NCI-H128 (cell line): ENCODE measurements around the gene KPNA4.
"Not testable (repeated sequence)": the region's sequence is repeated elsewhere in the genome, so short reads cannot be mapped to it uniquely, and the experiment has no call there.

Experiments
- DNase-seq: peaks from one replicate; lab custom pipeline; 2025; ENCODE audit not compliant: unreplicated experiment; lab: John Stamatoyannopoulos, UW

Gene KPNA4

DNA sequence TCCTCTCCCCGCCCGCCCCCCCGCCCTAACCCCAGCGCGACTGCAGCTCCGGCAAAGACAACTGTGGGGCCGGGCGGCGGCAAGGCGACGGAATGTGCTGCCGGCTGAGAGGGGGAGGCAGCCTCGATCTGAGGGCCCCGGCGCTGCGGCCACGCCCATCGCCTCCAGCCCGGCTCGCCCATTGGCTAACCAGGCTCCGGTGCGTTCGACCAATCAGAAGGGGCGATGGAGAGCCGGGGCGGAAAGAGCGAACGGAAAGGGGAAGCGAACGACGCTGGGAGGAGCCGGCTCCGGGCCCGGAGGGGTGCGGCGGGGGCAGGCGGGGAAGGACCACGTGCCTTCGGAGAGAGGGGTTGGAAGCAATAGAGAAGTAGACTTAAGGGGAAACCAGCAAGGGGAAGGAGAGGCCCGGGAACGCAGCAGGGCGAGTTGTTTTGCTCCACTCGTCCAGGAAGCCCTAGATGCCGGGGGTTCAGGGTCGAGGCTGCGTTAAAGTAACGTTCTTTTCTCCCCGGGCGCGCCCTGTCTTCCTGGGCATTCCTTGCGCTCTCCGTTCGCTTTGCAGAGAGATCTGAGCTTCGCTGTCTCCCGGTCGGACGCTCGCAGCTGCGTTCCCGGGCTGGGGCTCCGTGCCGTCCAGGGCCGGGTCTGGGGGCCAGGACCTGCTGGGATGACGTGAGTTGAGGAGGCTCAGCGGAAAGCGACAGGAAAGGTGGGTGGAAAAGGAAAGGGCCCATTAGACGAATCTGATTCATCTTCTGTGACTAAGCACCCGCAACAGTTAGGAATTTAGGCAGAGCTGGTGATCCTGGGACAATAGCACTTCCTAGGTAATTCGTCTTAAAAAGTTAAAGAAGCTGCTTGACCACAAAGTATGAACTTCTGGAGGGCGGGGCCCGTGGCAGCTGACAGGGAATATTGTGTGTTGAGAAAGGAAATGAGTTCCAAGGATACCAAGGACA, at the start of gene KPNA4:
KPNA4 (minus strand) TSS at position 130 of the 962 bp plus-strand sequence. CDS start 289 bp downstream, outside the sequence.
- DNase-seq = peak; percentile 97

DNA sequence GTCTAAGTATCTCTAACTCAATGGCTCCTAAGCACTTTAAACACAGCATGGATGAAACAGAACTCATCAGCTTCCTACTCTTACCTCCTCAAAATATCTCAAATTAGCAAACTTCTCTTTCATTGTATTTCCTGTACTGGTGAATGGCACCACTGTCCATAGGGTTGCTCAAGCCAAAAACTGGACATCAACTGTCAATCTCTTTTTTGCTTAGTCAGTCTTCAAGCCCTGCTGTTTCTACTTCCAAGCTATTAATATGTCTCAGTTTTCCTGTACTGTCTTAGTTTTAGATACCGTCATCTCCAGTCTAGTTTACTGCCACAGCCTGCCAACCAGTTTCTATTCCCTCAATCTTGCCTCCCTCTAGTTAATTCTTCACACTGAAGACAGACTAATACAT, 48.3 kb upstream of the KPNA4 start:
- DNase-seq = no peak

DNA sequence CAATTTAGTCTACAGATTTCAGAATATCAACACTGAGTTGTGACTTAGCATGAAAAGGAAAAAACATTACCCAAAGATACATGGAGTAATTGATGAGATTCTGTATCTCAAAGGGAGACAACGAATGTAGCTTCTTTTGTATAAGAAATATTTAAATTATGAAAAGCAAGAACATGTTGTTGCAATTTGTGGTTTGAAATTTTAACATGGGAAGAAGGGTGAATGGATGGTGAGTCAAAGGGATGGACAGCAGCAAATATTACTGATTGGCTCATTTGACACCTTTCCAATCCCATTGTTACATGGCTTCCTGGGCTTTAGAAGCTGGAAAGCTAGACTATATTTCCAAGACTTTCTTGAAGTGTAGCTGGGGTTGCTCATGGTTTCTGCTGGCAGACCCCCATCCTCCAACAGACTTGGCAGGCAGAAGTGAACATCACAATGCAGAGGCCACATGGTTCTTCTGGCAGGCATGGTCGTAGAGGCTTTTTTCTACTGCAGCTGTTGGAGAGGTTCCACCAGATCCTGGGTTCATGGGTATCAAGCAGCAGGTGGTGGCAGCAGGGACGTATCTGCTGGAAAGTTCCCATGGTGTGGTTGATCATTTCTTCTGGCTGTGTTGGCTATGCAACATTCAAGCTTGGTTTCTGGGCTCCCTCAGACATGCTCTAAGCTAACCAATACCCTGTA, 47.2 kb upstream of the KPNA4 start:
- DNase-seq = no peak

- DNase-seq = no peak
Observed at GRCh38 chr3:160611141-160611540, 45.8 kb upstream of the KPNA4 start.

DNA sequence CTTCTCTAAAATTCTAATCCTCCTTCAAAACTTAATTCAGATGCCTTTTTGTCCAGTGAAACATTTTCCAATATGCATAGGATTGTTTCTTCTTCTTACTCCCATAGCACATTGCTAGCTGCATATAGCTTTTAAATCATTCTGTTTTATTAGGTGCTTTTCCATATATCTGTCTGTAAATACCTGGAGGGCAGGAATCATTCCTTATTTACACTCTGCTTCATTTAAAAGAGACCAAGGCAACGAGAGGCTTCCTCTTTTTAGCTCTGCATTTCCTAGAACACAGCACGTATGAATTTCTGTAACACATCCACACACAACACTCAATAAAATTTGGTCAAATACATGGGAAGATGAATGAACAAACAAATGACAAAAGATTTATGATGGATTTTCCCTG, 43.5 kb upstream of the KPNA4 start:
- no peak for DNase-seq

- no peak for DNase-seq
Observed at GRCh38 chr3:160607826-160608225, 42.5 kb upstream of the KPNA4 start.

DNA sequence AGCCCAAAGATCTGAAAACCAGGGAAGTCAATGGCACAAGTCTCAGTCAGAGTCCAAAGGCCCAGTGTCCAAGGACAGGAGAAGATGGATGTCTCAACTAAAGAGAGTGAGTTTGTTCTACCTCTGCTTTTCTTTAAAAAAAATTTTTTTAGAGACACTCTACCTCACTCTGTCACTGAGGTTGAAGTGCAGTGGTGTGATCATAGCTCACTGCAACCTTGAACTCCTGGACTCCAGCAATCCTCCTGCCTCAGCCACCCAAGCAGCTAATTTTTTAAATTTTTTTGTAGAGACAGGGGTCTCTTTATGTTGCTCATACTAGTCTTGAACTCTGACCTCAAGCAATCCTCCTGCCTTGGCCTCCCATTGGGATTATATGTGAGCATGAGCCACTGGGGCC, 39.9 kb upstream of the KPNA4 start:
- no peak for DNase-seq

GRCh38 chr3:160603845-160604244, 38.5 kb upstream of the KPNA4 start:
- DNase-seq = not testable (repeated sequence)

- no peak for DNase-seq
Observed at GRCh38 chr3:160602259-160602658, 36.9 kb upstream of the KPNA4 start.

DNA sequence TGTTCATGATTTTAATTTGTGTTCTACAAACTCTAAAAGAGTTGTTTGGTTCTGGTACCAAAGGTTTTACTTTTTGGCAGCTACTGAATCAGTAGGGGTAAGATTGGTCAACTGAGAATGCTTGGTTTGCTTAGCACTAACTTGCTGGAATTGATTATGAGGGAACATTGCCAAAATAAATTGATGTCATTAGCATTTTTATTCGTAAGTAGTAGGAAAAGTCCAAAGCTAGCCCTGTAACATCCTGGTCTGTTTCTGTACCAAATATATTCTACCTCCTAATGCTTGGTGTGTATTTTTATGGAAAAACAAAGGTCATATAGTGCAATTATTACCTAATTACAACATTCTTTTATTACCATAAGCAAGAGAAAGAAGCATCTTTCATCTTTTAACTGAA, 35.9 kb upstream of the KPNA4 start:
- no peak for DNase-seq

DNA sequence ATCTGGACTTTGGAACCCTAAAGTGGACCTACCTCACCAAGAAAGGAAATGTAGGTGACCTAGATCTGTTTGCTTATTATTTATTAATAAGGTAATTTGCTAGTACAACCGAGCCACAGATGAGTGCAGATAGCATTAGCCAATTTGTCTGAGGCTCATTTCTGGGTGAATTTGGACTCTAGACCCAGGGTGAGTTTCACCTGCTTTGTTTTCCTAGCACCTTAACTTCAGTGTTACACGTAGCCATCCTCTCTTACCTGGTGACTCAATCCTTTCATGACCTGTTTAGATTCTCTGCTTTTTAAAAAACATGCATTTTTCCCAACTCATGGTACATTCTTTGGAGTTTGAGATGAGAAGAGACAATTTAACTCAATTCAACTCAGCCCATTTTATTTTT, 33.5 kb upstream of the KPNA4 start:
- no peak for DNase-seq

- no peak for DNase-seq
Observed at GRCh38 chr3:160588023-160588422, 22.7 kb upstream of the KPNA4 start.

DNA sequence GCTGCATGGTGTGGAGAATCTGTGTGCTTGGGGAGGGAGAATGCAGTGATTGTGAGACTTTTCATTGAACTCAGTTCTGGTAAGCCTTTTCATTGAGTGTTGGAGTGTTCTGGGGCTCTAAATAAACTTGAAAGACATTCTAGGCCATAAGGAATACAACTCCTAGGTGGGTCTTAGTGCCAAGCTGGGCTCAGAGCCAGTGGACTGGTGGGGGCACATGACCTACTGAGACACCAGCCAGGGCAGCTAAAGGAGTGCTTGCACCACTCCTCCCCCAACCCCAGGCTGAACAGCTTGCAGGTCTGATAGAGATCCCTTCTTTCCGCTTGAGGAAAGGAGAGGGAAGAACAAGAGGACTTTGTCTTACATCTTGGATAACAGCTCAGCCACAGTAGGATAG, 21.7 kb upstream of the KPNA4 start:
- no peak for DNase-seq

DNA sequence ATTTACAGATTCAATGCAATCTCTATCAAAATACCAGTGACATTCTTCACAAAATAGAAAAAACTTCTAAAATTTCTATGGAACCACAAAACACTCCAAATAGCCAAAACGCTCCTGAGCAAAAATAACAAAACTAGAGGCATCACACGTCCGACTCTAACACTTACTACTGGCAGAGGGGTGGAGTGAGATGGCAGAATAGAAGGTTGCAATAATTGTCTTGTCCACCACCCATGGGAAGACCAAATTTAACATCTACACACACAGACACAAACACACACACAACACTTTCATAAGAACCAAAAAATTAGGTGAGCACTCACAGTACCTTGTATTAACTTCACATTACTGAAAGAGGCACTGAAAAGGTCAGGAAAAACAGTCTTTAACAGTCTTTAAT, 21.3 kb upstream of the KPNA4 start:
- no peak for DNase-seq

DNA sequence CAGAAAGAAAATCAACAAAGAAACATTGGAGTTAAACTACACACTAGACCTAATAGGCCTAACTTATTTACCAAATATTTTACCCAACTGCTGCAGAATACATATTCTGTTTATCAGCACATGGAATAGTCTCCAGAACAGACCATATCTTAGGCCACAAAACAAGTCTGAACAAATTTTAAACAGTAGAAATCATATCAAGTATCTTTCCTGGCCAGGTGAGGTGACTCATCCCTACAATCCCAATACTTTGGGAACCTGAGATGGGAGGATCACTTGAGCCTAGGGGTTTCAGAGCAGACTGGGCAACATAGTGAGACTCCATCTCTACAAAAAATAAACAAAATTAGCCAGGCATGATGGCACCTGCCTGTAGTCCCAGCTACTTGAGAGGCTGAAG, 18.1 kb upstream of the KPNA4 start:
- DNase-seq = no peak

- DNase-seq = no peak
Observed at GRCh38 chr3:160580938-160581337, 15.6 kb upstream of the KPNA4 start.

DNA sequence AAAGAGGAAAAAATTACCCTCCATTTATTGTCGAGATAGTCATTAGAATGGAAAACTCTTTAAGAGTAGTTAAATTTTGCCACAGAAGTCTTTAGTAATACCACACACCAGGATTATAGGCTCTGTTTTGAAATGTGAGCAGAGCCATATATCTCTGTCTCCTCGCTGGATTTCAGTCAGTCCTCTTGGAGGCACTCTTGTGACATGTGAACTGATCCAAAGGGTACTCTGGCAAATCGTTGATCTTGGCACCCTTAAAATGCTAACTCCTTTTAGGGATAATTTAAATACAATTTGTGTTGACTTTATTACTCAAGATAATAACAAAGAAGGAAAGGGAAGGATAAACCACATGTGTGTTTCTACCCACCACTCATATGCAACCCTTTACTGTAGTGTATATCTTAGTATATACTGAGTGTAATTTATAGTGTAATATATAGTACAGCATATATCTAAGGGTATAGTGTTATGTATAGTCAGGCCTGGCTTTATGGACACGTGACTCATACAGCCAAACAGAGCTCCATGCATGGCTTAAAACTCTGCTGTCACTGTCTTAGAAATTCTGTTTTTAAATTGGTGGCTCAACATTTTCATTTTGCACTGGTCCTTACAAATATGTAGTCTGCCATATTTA, 12.3 kb upstream of the KPNA4 start:
- no peak for DNase-seq

- DNase-seq = no peak
Observed at GRCh38 chr3:160577093-160577492, 11.7 kb upstream of the KPNA4 start.

DNA sequence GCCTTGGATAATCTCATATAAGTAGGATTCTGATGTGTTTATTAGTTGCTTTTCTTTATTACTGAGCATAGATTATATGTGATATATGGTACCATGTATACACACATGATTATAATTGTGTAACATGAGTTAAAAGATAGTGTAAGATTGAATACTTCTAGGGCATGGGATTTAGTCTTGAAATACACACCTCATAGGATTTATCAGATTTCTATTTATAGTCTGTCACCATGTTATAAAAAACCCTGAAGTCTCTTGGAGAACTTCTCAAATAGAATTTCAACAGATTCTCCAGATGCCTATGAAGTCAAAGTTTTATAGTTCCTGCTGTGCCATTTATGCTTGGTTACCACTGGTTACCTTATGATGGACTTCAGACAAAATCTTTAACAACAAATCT, 11.2 kb upstream of the KPNA4 start:
- no peak for DNase-seq

DNA sequence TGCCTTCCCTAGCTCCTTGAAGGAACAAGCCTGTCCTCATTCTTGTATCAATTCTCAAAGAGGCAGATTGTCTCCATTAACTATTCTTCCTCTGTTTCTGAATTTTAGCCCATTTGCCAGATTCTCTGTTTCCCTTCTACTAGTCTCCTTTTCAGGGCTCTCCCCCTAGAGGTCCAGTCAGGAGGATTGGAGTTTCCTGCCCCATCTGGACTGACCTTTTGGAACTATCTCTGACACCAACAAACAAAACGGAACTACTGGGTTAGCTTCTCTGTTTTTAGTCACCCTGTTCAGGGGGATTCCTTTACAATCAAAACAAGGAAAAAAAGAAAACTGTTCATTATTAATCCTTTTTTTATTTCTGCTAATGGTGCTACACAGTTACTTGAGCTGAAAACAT, 10.2 kb upstream of the KPNA4 start:
- DNase-seq = no peak

DNA sequence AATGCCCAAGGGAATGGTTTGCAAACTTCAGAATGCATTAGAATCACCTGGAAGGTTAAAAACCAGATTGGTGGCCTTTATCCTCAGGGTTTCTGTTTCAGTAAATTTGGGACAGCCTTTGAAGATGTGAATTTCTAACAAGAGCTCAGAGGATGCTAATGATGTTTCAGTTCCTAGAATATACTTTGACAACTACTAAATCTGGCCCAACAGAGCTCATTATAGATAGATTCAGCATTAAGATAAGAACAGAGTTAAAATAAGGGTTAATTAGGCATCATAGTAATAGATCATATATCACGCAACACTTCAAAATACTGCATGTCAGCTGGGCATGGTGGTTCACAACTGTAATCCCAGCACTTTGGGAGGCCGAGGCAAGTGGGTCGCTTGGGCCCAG, 9.3 kb upstream of the KPNA4 start:
- DNase-seq = no peak
